Measurements from ENCODE around the gene PHLDB1.

- TF ChIP-seq CTCF (IDR thresholded peaks at IDR 0.05): no peak
- no peak for TF ChIP-seq POLR2A (IDR thresholded peaks at IDR 0.05)
Measured at GRCh38 chr11:118570787-118571186, 36.6 kb upstream of the PHLDB1 start.

Data from breast epithelium (tissue), 3 donors.